Sigmoid colon (tissue), 4 donors: Measurements from ENCODE around the gene SGO2.

ENCODE experiments used
- CTCF ChIP-seq, 4 experiments: fragments of 450-650 bp in 3 of 4; fragments of 200-600 bp in 1 of 4; IDR thresholded peaks; one replicate each; pipeline ENCODE4 v1.5.1; 2016 to 2019; ENCODE audit warnings: antibody characterized with exemption in 4 of 4, mild to moderate bottlenecking in 3 of 4, moderate library complexity in 2 of 4
- EP300 ChIP-seq, 4 donors: sonication (generic); formaldehyde crosslinking; IDR thresholded peaks; one replicate each; pipeline ENCODE4 v1.6.1; 2017; ENCODE audit warnings: antibody characterized with exemption in 4 of 4
- POLR2A ChIP-seq, 2 donors: fragments of 450-650 bp; IDR thresholded peaks; one replicate each; pipeline ENCODE4 v1.6.1; 2016; ENCODE audit warnings: antibody characterized with exemption in 2 of 2, mild to moderate bottlenecking in 2 of 2, moderate library complexity in 2 of 2
- POLR2AphosphoS5 ChIP-seq, 4 donors: sonication (generic); formaldehyde crosslinking; IDR thresholded peaks; one replicate each; pipeline ENCODE4 v1.6.1; 2017; ENCODE audit warnings: antibody characterized with exemption in 4 of 4

GRCh38 chr2:200476836-200477235 lies 49.2 kb upstream of the SGO2 start:
- no peak for TF ChIP-seq CTCF (IDR thresholded peaks at IDR 0.05)
- TF ChIP-seq POLR2A (IDR thresholded peaks at IDR 0.05): no peak
- no peak for TF ChIP-seq EP300 (IDR thresholded peaks at IDR 0.05)
- TF ChIP-seq POLR2AphosphoS5 (IDR thresholded peaks at IDR 0.05): peak in 1 of 4 donors; percentile 5
